SH-SY5Y (cell line): ENCODE data around the gene GPR141.

Source experiments
- GATA2 ChIP-seq: IDR thresholded peaks from 2 replicates; pipeline ENCODE4 v1.6.1; 2011; ENCODE audit warnings: mild to moderate bottlenecking, low read depth, low read length
- GATA3 ChIP-seq: IDR thresholded peaks from 2 replicates; pipeline ENCODE4 v1.6.1; 2011; ENCODE audit warnings: low read depth, mild to moderate bottlenecking, low read length, moderate library complexity

GPR141 gene, protein sequence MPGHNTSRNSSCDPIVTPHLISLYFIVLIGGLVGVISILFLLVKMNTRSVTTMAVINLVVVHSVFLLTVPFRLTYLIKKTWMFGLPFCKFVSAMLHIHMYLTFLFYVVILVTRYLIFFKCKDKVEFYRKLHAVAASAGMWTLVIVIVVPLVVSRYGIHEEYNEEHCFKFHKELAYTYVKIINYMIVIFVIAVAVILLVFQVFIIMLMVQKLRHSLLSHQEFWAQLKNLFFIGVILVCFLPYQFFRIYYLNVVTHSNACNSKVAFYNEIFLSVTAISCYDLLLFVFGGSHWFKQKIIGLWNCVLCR

GRCh38 chr7:37683246-37684120, at the start of gene GPR141:
Gene GPR141 (plus strand): TSS chr7:37683766. CDS start chr7:37740394, 56,628 bp downstream.
- TF ChIP-seq GATA3 (no peak), GATA2 (no peak)

GRCh38 chr7:37635346-37635745, 48.2 kb upstream of the GPR141 start:
- TF ChIP-seq GATA2 (no peak), GATA3 (no peak)

DNA sequence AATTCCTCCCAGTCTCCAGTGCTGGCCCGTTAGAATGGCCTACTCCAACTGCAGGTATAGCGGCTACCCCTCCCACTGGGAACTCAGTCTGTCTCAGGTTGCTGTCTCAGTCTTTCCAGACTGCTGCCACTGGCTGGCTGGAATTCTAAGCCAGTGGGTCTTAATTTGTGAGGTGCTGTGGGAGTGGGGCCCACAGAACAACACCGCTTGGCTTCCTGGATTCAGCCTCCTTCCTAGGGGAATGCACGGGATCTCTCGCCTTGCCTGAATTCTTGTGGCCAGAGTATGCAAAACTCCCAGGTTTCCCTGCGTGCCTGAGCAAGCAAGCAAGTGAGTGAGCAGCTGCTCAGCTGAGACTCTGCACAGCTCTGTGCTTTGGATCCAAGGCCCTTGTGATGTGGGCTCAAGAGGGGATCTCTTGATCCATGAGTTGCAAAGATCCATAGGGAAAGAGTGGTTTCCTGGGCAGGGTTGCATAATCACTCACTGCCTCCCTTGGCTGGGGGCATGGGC, 41.5 kb upstream of the GPR141 start:
- TF ChIP-seq GATA2: no peak
- TF ChIP-seq GATA3: no peak

GRCh38 chr7:37643876-37644275, 39.7 kb upstream of the GPR141 start:
- no peak for TF ChIP-seq GATA3
- TF ChIP-seq GATA2: no peak

DNA sequence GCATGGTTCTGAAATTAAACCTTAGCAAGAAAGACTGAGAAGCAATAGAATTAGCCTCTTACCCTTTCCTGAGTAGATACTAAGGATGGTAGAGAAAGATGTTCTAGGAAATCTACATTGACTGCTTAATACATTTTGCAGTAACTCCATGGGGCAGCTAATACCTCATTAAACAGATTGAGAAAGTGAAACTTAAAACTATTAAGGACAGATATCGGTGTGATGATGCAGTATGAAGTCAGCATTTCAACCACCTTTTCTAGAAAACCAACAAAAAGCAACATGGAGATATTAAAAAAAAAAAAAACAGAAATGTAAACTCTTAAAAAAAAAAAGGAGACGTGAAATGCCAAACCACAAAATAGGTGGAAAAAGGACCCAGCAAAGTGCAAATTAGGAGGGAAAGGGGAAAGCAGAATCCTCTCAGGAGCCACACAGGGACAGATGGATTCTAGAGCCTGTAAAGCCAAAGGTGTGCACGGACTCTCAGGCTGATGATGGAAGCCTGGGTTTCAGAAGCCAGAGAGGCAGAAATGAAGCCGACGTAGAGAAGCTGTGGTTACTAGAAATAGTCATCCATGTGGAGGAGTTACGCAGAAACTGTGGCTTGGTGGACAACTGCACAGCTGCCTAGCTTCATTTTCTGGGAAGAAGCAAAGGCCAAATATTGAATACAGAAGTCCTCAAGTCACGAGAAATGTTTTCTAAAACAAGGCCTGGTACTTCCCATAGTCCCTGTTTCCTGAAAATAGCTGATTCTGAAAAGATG, 38.1 kb upstream of the GPR141 start:
- no peak for TF ChIP-seq GATA2
- no peak for TF ChIP-seq GATA3

GRCh38 chr7:37656913-37657530, 26.5 kb upstream of the GPR141 start:
- TF ChIP-seq GATA2 (no peak), GATA3 (no peak)

- no peak for TF ChIP-seq GATA3
- TF ChIP-seq GATA2: no peak
Measured at GRCh38 chr7:37657816-37658215, 25.8 kb upstream of the GPR141 start.

DNA sequence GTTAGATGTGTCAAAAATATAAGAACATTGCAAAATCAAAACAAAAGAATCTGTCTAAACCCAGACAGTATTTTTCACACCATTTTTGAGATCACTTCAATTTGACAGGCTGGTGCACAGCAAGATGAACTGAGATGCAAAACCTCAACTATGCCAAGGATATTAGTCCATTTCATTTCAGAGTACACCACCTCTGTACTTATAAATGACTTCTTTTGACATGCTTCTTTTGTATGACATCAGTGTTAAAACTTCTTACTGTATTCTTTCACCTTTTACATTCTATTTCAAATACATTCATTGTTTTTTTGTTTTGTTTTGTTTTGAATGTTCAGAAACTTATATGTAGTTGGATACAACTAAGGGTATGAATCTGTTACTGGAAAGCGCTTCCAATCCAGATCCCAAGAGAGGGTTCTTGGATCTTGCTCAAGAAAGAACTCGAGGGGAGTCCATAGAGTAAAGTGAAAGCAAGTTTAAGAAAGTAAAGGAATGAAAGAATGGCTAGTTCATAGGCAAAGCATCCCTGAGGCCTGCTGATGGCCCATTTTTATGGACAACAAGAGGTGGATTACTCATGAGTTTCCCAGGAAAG, 23.5 kb upstream of the GPR141 start:
- TF ChIP-seq GATA3: no peak

DNA sequence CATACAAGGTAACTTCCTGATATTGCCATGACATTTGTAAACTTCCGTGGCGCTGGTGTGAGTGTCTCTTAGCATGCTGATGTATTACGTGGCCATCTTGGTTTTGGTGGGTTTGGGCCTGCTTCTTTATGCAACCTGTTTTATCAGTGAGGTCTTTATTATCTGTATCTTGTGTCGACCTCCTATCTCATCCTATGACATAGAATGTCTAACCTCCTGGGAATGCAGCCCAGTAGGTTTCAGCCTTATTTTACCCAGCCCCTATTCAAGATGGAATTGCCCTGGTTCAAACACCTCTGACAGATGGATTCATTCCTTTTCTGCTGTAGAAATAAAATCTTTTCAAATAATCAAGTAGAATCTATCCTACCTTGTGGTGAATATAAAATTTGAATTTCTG, 23.0 kb upstream of the GPR141 start:
- TF ChIP-seq GATA3 (no peak), GATA2 (no peak)

DNA sequence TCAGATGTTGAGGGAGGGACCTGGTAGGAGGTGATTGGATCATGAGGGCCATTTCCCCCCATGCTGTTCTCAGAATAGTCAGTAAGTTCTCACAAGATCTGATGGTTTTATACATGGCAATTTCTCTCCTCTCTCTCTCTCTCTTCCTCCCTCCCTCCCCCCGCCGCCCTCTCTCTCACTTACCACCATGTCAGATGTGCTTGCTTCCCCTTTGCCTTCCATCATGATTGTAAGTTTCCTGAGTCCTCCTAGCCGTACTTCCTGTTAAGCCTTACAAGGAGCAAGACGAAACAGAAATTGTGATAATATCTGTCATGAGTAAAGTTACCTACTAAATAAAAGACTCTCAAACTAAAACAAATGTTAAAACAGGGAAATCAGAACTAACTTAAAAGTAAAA, 19.9 kb upstream of the GPR141 start:
- TF ChIP-seq GATA2 (no peak), GATA3 (no peak)

- TF ChIP-seq GATA3 (no peak), GATA2 (no peak)
Measured at GRCh38 chr7:37665352-37666022, 18.1 kb upstream of the GPR141 start.

GRCh38 chr7:37666026-37666799, 17.4 kb upstream of the GPR141 start:
- TF ChIP-seq GATA2 (no peak), GATA3 (no peak)
